NT2/D1 (cell line): Measurements from ENCODE around the gene NCS1.
"Not testable (repeated sequence)": the region's sequence is repeated elsewhere in the genome, so short reads cannot be mapped to it uniquely, and the experiment has no call there.

Source experiments
- DNase-seq: peaks from one replicate; pipeline ENCODE4 v3.0.0-alpha.2; 2011; ENCODE audit warnings: low read depth, low spot score
- H3K27me3 ChIP-seq: 2 replicates; pipeline ENCODE4 v1.6.0; 2011; ENCODE audit warnings: mild to moderate bottlenecking; ENCODE audit not compliant: insufficient read length, insufficient read depth
- H3K36me3 ChIP-seq: 2 replicates; pipeline ENCODE4 v1.6.1; 2011; ENCODE audit warnings: mild to moderate bottlenecking, low read length, mixed read lengths; ENCODE audit not compliant: insufficient read depth, insufficient read length
- H3K4me1 ChIP-seq: 2 replicates; pipeline ENCODE4 v1.5.1; 2011; ENCODE audit not compliant: insufficient read depth, insufficient read length
- H3K4me3 ChIP-seq: 2 replicates; pipeline ENCODE4 v1.5.1; 2011; ENCODE audit warnings: low read depth; ENCODE audit not compliant: insufficient read length
- H3K9ac ChIP-seq: 2 replicates; pipeline ENCODE4 v1.6.0; 2011; ENCODE audit warnings: low read depth; ENCODE audit not compliant: insufficient read length
- H3K9me3 ChIP-seq: 2 replicates; pipeline ENCODE4 v1.5.1; 2011; ENCODE audit warnings: mild to moderate bottlenecking, low read length; ENCODE audit not compliant: insufficient read depth
- SUZ12 ChIP-seq: IDR thresholded peaks from 2 replicates; pipeline ENCODE4 v1.6.1; 2011; ENCODE audit not compliant: insufficient read length, insufficient read depth; ENCODE audit errors: extremely low read depth
- YY1 ChIP-seq: IDR thresholded peaks from 2 replicates; pipeline ENCODE4 v1.6.1; 2011; ENCODE audit not compliant: insufficient read length, insufficient read depth
- ZNF274 ChIP-seq: IDR thresholded peaks from 2 replicates; pipeline ENCODE4 v1.6.1; 2011; ENCODE audit warnings: mild to moderate bottlenecking, low read depth, low read length

The NCS1 gene

DNA sequence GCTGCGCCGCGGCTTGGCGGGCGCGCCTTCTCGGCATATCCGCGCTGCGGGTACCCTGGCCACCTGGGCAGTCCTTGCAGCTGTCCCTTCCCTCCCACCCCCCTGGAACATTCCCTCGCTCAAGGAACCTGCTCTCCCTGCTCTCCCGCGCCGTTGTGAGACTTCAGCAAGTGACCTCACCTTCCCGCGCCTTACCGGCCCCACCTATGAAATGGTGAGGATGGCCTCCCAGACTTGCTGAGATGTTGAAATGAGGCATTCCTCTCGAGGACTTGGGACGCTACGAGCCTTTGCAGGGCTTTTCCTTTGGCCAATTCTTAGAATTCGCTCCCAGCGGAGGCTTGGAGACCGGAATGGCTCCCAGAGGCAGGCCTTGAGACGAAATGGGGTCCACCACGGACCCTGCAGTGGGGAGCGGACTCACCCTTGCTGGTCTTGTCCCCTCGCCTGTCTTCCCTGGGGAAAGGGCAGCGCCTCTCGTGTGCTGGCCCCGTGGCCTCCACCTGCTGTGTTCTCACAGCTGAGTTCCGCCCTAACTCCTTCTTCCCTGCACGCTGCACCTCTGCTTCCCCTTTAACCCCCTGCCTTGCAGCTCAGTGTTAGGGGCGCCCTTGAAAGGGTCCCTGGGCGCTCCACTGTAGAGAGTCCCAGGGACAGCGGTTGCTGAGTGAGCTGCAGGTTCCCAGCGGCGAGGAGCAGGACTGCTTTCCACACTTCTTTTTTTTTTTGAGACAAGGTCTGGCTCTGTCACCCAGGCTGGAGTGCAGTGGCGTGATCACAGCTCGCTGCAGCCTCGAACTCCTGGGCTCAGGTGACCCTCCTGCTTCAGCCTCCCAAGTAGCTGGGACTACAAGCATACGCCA is 94.3 kb downstream of the NCS1 start:
- Histone ChIP-seq H3K27me3 (peaks cover 26% of the 10 kb centered on the region), H3K4me1 (peaks cover 23% of the 10 kb centered on the region), H3K9ac (peak overlapping the region; percentile 74), H3K36me3 (no peaks in the 10 kb centered on the region), H3K9me3 (no peaks in the 10 kb centered on the region), H3K4me3 (peak overlapping the region; percentile 72)
- TF ChIP-seq YY1 = no peak
- no peak for TF ChIP-seq SUZ12
- no peak for TF ChIP-seq ZNF274
- no peak for DNase-seq

DNA sequence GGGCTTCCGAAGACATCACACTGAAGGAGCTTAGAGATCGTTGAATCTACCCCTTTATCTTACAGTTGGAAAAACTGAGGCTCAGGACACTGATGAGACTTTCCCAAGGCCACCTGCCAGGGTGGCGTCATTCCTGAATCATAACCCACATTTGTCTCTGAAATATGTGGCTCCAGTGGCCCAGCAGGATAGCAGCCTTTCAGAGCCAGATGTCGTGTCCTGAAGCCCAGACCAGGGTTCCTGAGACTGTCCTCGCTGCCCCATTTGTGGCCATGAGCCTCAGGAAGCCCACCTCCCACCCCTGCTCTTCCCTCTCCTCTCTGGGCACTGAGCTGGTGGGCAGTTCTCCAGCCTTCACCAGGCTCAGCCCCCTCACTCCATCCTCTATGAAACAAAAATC is 95.7 kb downstream of the NCS1 start:
- Histone ChIP-seq H3K9ac (no peak overlapping the region), H3K27me3 (peaks cover 26% of the 10 kb centered on the region), H3K4me3 (no peak overlapping the region), H3K36me3 (no peaks in the 10 kb centered on the region), H3K4me1 (peaks cover 20% of the 10 kb centered on the region), H3K9me3 (no peaks in the 10 kb centered on the region)
- no peak for DNase-seq
- TF ChIP-seq SUZ12 (no peak), ZNF274 (no peak), YY1 (no peak)

DNA sequence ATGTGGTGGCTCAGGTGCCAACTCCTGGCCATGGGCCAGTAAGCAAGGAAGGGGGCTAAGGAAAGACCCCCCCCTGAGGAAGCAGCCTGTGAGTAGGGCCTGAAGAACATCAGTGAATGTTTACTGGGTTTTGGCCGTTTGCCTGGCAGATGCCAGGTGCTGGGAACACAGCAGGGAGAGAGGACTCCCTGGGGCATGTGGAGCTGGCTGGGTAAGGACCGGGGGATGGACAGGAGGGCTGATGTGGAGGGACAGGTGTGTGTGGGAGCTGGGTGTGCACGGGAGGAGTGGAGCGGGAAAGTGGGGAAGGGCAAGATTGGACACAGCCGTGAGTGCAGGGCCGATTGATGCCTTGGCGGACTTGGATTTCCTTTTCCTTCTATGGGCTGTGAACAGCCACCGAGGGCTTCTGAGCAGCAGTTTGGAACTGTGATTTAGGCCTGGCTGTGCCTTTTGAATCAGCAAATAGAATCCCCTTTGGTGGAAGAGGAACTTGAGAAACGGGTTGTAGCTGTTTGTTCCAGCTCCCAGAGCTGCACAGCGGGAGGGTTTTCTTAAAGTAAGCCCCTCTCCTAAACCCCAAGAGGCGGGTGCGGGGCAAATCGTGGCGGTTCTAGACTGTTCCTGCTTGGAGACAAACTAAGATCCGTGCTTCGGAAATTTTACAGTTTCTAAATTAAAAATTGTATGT is 96.5 kb downstream of the NCS1 start:
- Histone ChIP-seq H3K4me3 (peak overlapping the region; percentile 16), H3K9ac (peak overlapping the region; percentile 63)
- TF ChIP-seq ZNF274 (no peak), YY1 (no peak), SUZ12 (no peak)

DNA sequence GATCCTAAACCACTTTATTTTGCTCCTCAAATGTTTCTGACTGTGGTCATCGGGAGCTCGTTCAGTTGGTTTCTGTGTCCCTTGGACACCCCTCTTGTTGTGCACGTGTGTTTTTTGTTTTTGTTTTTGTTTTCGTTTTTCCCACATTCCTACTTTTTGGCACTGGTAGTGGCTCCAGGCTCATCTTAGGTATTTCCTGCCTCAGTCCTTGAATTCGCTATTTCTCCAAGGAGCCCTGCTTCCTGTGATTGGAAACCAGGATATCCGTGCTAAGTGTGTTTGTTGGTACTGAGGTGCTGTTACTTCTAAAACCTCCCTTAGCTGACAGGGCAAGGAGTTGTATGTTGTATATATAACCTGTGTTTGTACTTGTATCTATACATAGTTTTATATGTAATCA is 99.3 kb downstream of the NCS1 start:
- H3K9me3 ChIP-seq = no peaks in the 10 kb centered on the region
- TF ChIP-seq SUZ12 (no peak), YY1 (no peak), ZNF274 (no peak)

More for the DNA sequence above, 96.5 kb downstream of the NCS1 start:
- no peak for DNase-seq
- no peaks in the 10 kb centered on the region for H3K9me3 ChIP-seq
- peaks cover 26% of the 10 kb centered on the region for H3K27me3 ChIP-seq
- peaks cover 20% of the 10 kb centered on the region for H3K4me1 ChIP-seq
- H3K36me3 ChIP-seq = no peaks in the 10 kb centered on the region

DNA sequence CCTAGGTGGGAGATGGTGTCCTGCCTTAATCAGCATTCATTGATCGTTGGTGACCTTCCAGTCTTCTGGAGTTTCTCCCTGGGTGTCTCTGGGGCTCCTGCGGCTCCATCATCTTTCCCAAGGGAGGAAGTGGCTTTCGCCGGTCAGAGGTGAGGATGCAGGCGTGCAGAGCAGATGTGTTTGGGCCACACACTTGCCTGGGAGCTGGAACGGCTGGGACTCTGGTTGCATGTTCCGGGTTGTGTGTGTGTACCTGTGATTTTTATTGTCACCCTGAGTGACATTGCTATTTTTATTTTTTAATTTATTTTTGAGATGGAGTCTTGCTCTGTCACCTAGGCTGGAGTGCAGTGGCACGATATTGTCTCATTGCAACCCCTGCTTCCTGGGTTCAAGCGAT is 103.0 kb downstream of the NCS1 start:
- Histone ChIP-seq H3K4me3 (no peak overlapping the region), H3K36me3 (no peaks in the 10 kb centered on the region), H3K9ac (no peak overlapping the region), H3K27me3 (no peaks in the 10 kb centered on the region), H3K9me3 (no peaks in the 10 kb centered on the region), H3K4me1 (peaks cover 2% of the 10 kb centered on the region)
- no peak for TF ChIP-seq SUZ12
- no peak for TF ChIP-seq YY1
- TF ChIP-seq ZNF274 = no peak
- no peak for DNase-seq

More for the DNA sequence above, 99.3 kb downstream of the NCS1 start:
- Histone ChIP-seq H3K4me3 (no peak overlapping the region), H3K36me3 (no peaks in the 10 kb centered on the region), H3K4me1 (peaks cover 11% of the 10 kb centered on the region), H3K9ac (no peak overlapping the region), H3K27me3 (peaks cover 10% of the 10 kb centered on the region)
- DNase-seq = no peak

DNA sequence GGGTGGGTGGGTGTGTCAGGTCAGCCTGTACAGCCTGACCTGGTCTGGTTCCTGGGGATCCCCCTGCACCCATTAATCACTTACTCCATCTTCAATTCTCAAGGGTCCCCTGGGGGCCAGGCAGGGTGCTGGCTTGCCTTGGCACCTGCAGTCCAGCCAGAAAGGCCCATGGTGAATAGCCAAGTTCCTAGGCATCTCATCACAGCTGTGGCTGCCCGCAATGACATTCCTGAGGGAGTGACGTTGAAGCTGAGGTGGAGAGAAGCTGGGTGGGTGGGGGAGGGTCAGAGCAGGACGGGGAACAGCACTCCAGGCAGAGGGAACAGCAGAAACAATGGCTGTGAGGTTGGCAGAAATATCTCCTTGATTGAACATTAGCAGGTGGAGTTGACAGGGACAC is 103.9 kb downstream of the NCS1 start:
- Histone ChIP-seq H3K36me3 (no peaks in the 10 kb centered on the region), H3K9ac (no peak overlapping the region), H3K4me1 (peaks cover 2% of the 10 kb centered on the region), H3K27me3 (no peaks in the 10 kb centered on the region), H3K9me3 (no peaks in the 10 kb centered on the region), H3K4me3 (no peak overlapping the region)
- TF ChIP-seq ZNF274 (no peak), YY1 (no peak), SUZ12 (no peak)
- DNase-seq = no peak

DNA sequence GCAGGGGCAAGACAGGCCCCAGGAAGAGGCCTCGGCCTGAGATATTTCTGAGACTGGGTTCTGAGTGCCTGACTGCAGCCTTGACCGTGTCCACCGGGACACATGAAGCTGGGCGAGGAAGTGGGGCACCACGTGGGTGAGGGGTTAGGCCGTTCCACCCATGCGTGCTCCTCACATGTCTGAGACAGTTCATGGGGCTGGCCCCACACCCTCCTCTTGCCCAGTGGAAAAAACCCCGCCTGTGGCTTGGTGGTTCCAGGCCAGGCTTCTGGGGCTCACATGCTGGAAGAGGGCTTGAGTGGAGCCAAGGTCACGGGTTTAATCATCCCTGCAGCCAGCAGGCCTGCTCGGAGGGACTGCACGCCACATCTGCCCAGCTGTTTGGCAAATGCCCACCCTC is 104.8 kb downstream of the NCS1 start:
- no peaks in the 10 kb centered on the region for H3K27me3 ChIP-seq
- no peak overlapping the region for H3K9ac ChIP-seq
- H3K4me3 ChIP-seq = no peak overlapping the region
- TF ChIP-seq SUZ12 (no peak), ZNF274 (no peak), YY1 (no peak)
- no peaks in the 10 kb centered on the region for H3K9me3 ChIP-seq
- peaks cover 3% of the 10 kb centered on the region for H3K4me1 ChIP-seq
- no peak for DNase-seq
- no peaks in the 10 kb centered on the region for H3K36me3 ChIP-seq

DNA sequence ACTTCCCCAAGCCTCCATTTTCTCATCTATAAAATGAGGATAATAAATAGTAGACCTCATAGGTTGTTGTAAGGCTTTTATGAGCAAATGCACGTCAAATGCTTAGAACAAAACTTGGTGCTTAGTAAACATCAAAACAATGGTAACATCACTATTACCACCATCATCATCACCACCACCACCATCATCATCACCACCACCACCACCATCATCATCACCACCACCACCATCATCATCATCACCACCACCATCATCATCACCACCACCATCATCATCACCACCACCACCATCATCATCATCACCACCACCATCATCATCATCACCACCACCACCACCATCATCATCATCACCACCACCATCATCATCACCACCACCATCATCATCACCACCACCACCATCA is 105.3 kb downstream of the NCS1 start:
- H3K27me3 ChIP-seq, H3K4me3 ChIP-seq, H3K4me1 ChIP-seq, H3K9ac ChIP-seq, H3K9me3 ChIP-seq, H3K36me3 ChIP-seq, DNase-seq: not testable (repeated sequence)
